ENCODE measurements around the gene ATP9B.

ATP9B gene

GRCh38 chr18:79337184-79337583 lies 268.0 kb downstream of the ATP9B start:
- H3K9me3 ChIP-seq (replicated peaks; ENCODE audit: insufficient read depth, low read length), result no peaks in the 10 kb centered on the region
- no peak overlapping the region for H3K4me3 ChIP-seq (ENCODE audit: low read length)
- H2AFZ ChIP-seq (ENCODE audit: low read length), result no peak overlapping the region
- H4K20me1 ChIP-seq (ENCODE audit: insufficient read depth, low read length), result no peaks in the 10 kb centered on the region
- no peaks in the 10 kb centered on the region for H3K79me2 ChIP-seq (ENCODE audit: low read length)
- no peaks in the 10 kb centered on the region for H3F3A ChIP-seq (ENCODE audit: insufficient read depth, low read length)
- TF ChIP-seq EZH2 (optimal IDR thresholded peaks at IDR 0.05; ENCODE audit: low read depth, low read length) (no peak), CTCF (IDR thresholded peaks at IDR 0.05; ENCODE audit: low read length) (no peak), EZH2phosphoT487 (IDR thresholded peaks at IDR 0.05; ENCODE audit: low read length) (no peak)
- no peak overlapping the region for H3K9ac ChIP-seq (ENCODE audit: low read length)
- H3K4me1 ChIP-seq (ENCODE audit: low read length), result no peaks in the 10 kb centered on the region
- no peaks in the 10 kb centered on the region for H3K9me2 ChIP-seq (replicated peaks; ENCODE audit: insufficient read depth, low read length)
- H3K27ac ChIP-seq (ENCODE audit: low read length), result no peak overlapping the region
- H3K36me3 ChIP-seq (replicated peaks; ENCODE audit: insufficient read depth, low read length), result no peaks in the 10 kb centered on the region; the same call in 1 of the 2 replicates
- no peak for DNase-seq
- H3K4me2 ChIP-seq (ENCODE audit: low read depth, low read length), result no peak overlapping the region
- no peaks in the 10 kb centered on the region for H3K27me3 ChIP-seq (replicated peaks; ENCODE audit: insufficient read depth, low read length)

- H3K4me3 ChIP-seq (ENCODE audit: low read length), result no peak overlapping the region
- no peaks in the 10 kb centered on the region for H3K79me2 ChIP-seq (ENCODE audit: low read length)
- H3K27me3 ChIP-seq (replicated peaks; ENCODE audit: insufficient read depth, low read length), result no peaks in the 10 kb centered on the region
- no peaks in the 10 kb centered on the region for H3K4me1 ChIP-seq (ENCODE audit: low read length)
- no peaks in the 10 kb centered on the region for H3K9me2 ChIP-seq (replicated peaks; ENCODE audit: insufficient read depth, low read length)
- no peaks in the 10 kb centered on the region for H3F3A ChIP-seq (ENCODE audit: insufficient read depth, low read length)
- no peaks in the 10 kb centered on the region; the same call in 1 of the 2 replicates for H3K36me3 ChIP-seq (replicated peaks; ENCODE audit: insufficient read depth, low read length)
- H3K27ac ChIP-seq (ENCODE audit: low read length), result no peak overlapping the region
- H3K9me3 ChIP-seq (replicated peaks; ENCODE audit: insufficient read depth, low read length), result no peaks in the 10 kb centered on the region
- no peaks in the 10 kb centered on the region for H4K20me1 ChIP-seq (ENCODE audit: insufficient read depth, low read length)
- TF ChIP-seq EZH2phosphoT487 (IDR thresholded peaks at IDR 0.05; ENCODE audit: low read length), result no peak
- TF ChIP-seq CTCF (IDR thresholded peaks at IDR 0.05; ENCODE audit: low read length), result no peak
- TF ChIP-seq EZH2 (optimal IDR thresholded peaks at IDR 0.05; ENCODE audit: low read depth, low read length), result no peak
- H3K9ac ChIP-seq (ENCODE audit: low read length), result no peak overlapping the region
- DNase-seq, result no peak
- H3K4me2 ChIP-seq (ENCODE audit: low read depth, low read length), result no peak overlapping the region
- no peak overlapping the region for H2AFZ ChIP-seq (ENCODE audit: low read length)
Observed at GRCh38 chr18:79337620-79338019, 268.4 kb downstream of the ATP9B start.

- DNase-seq, result no peak
- no peak overlapping the region for H3K4me3 ChIP-seq (ENCODE audit: low read length)
- H3K9me3 ChIP-seq (replicated peaks; ENCODE audit: insufficient read depth, low read length), result no peaks in the 10 kb centered on the region
- no peaks in the 10 kb centered on the region for H3K4me1 ChIP-seq (ENCODE audit: low read length)
- no peaks in the 10 kb centered on the region; the same call in 1 of the 2 replicates for H3K36me3 ChIP-seq (replicated peaks; ENCODE audit: insufficient read depth, low read length)
- H3F3A ChIP-seq (ENCODE audit: insufficient read depth, low read length), result no peaks in the 10 kb centered on the region
- H3K79me2 ChIP-seq (ENCODE audit: low read length), result no peaks in the 10 kb centered on the region
- H3K4me2 ChIP-seq (ENCODE audit: low read depth, low read length), result no peak overlapping the region
- H3K9ac ChIP-seq (ENCODE audit: low read length), result no peak overlapping the region
- no peak overlapping the region for H2AFZ ChIP-seq (ENCODE audit: low read length)
- TF ChIP-seq EZH2phosphoT487 (IDR thresholded peaks at IDR 0.05; ENCODE audit: low read length), result no peak
- no peak for TF ChIP-seq CTCF (IDR thresholded peaks at IDR 0.05; ENCODE audit: low read length)
- TF ChIP-seq EZH2 (optimal IDR thresholded peaks at IDR 0.05; ENCODE audit: low read depth, low read length), result no peak
- no peaks in the 10 kb centered on the region for H3K9me2 ChIP-seq (replicated peaks; ENCODE audit: insufficient read depth, low read length)
- no peaks in the 10 kb centered on the region for H3K27me3 ChIP-seq (replicated peaks; ENCODE audit: insufficient read depth, low read length)
- H3K27ac ChIP-seq (ENCODE audit: low read length), result no peak overlapping the region
- H4K20me1 ChIP-seq (ENCODE audit: insufficient read depth, low read length), result no peaks in the 10 kb centered on the region
Observed at GRCh38 chr18:79339094-79339908, 270.1 kb downstream of the ATP9B start.

All from MM.1S (cell line).